Smooth muscle cell (in vitro differentiated cells): ENCODE data around the gene NPIPB8. TPM values are rescaled to one million over a fixed set of nuclear protein-coding genes. Genes with fewer than 3 reads are reported as not detected.
"Not testable (repeated sequence)": the region's sequence is repeated elsewhere in the genome, so short reads cannot be mapped to it uniquely, and the experiment has no call there.

ENCODE experiments used
- DNase-seq: peaks from one replicate; lab custom pipeline; 2025; ENCODE audit not compliant: unreplicated experiment; lab: John Stamatoyannopoulos, UW
- H2AFZ ChIP-seq: fragments of 200-600 bp; sonication (generic); 2 replicates; pipeline ENCODE4 v1.6.0; 2016; ENCODE audit warnings: antibody characterized with exemption, low read depth, mild to moderate bottlenecking
- H3F3A ChIP-seq: fragments of 200-600 bp; sonication (generic); 2 replicates; pipeline ENCODE4 v1.6.0; 2017; ENCODE audit warnings: antibody characterized with exemption, low read depth
- H3K27ac ChIP-seq: fragments of 200-600 bp; sonication (generic); 2 replicates; pipeline ENCODE4 v1.5.1; 2016; ENCODE audit warnings: low read depth, mild to moderate bottlenecking
- H3K27me3 ChIP-seq: fragments of 200-600 bp; sonication (generic); 2 replicates; pipeline ENCODE4 v1.6.1; 2016; ENCODE audit warnings: low read depth, mild to moderate bottlenecking
- H3K36me3 ChIP-seq: fragments of 200-600 bp; sonication (generic); 2 replicates; pipeline ENCODE4 v1.5.1; 2016; ENCODE audit warnings: low read depth
- H3K4me1 ChIP-seq: fragments of 200-600 bp; sonication (generic); 2 replicates; pipeline ENCODE4 v1.5.1; 2016; ENCODE audit warnings: low read depth
- H3K4me2 ChIP-seq: fragments of 200-600 bp; sonication (generic); 2 replicates; pipeline ENCODE4 v1.6.0; 2016; ENCODE audit warnings: mild to moderate bottlenecking
- H3K4me3 ChIP-seq: fragments of 200-600 bp; sonication (generic); 2 replicates; pipeline ENCODE4 v1.5.1; 2016; ENCODE audit warnings: mild to moderate bottlenecking
- H3K79me2 ChIP-seq: fragments of 200-600 bp; sonication (generic); 2 replicates; pipeline ENCODE4 v1.6.0; 2016; ENCODE audit warnings: low read depth, mild to moderate bottlenecking
- H3K9ac ChIP-seq: fragments of 200-600 bp; sonication (generic); 2 replicates; pipeline ENCODE4 v1.6.0; 2016; ENCODE audit warnings: low read depth
- H3K9me3 ChIP-seq: fragments of 200-600 bp; sonication (generic); replicated peaks from 2 replicates; pipeline ENCODE4 v1.5.1; 2016; ENCODE audit warnings: low read depth
- H4K20me1 ChIP-seq: fragments of 200-600 bp; sonication (generic); 2 replicates; pipeline ENCODE4 v1.6.0; 2016; ENCODE audit warnings: low read depth
- WGBS: methylation state at CpG from one replicate; pipeline ENCODE4 v1.1.7; 2016; ENCODE audit warnings: low lambda C conversion rate; 5-methylcytosine and 5-hydroxymethylcytosine counted together
- polyA plus RNA-seq: library from polyadenylated mRNA; unstranded; fragments of >200 nt; fragmentation: Nextera tagmentation; extraction: Ambion mirVana; gene quantifications from 2 replicates; pipeline ENCODE4 v1.2.1, GENCODE V29; 2016
- total RNA-seq: library from RNA; depleted of rRNA; stranded (reverse); fragments of >200 nt; gene quantifications from 2 replicates; pipeline ENCODE4 v1.2.3, GENCODE V29; 2014
- TF ChIP-seq, protein P1 (sequence below): fragments of 200-600 bp; sonication (generic); IDR thresholded peaks from 2 replicates; pipeline ENCODE4 v1.5.1; 2017; ENCODE audit warnings: borderline replicate concordance, mild to moderate bottlenecking, antibody characterized with exemption; ENCODE audit not compliant: insufficient read depth, poor library complexity, severe bottlenecking

The NPIPB8 gene
- total and polyA plus RNA-seq, 2 experiments from 2014 or later = 0.58 TPM; not detected in 1

GRCh38 chr16:28596115-28596630 is 41.7 kb upstream of the NPIPB8 start:
- H3K4me1 ChIP-seq = no peaks in the 10 kb centered on the region
- no peak overlapping the region for H2AFZ ChIP-seq
- H3K9me3 ChIP-seq = no peaks in the 10 kb centered on the region
- no peak overlapping the region for H3K27ac ChIP-seq
- no peaks in the 10 kb centered on the region for H3F3A ChIP-seq
- no peaks in the 10 kb centered on the region for H3K79me2 ChIP-seq
- no peak for DNase-seq
- peaks cover under 1% of the 10 kb centered on the region for H3K27me3 ChIP-seq
- TF ChIP-seq, protein P1, sequence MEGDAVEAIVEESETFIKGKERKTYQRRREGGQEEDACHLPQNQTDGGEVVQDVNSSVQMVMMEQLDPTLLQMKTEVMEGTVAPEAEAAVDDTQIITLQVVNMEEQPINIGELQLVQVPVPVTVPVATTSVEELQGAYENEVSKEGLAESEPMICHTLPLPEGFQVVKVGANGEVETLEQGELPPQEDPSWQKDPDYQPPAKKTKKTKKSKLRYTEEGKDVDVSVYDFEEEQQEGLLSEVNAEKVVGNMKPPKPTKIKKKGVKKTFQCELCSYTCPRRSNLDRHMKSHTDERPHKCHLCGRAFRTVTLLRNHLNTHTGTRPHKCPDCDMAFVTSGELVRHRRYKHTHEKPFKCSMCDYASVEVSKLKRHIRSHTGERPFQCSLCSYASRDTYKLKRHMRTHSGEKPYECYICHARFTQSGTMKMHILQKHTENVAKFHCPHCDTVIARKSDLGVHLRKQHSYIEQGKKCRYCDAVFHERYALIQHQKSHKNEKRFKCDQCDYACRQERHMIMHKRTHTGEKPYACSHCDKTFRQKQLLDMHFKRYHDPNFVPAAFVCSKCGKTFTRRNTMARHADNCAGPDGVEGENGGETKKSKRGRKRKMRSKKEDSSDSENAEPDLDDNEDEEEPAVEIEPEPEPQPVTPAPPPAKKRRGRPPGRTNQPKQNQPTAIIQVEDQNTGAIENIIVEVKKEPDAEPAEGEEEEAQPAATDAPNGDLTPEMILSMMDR = no peak
- H3K4me2 ChIP-seq = no peak overlapping the region
- H3K4me3 ChIP-seq = no peak overlapping the region
- no peaks in the 10 kb centered on the region for H3K36me3 ChIP-seq
- WGBS = 88% methylated on average over 8 of the region's 8 CpGs
- H3K9ac ChIP-seq = no peak overlapping the region
- H4K20me1 ChIP-seq = no peaks in the 10 kb centered on the region

DNA sequence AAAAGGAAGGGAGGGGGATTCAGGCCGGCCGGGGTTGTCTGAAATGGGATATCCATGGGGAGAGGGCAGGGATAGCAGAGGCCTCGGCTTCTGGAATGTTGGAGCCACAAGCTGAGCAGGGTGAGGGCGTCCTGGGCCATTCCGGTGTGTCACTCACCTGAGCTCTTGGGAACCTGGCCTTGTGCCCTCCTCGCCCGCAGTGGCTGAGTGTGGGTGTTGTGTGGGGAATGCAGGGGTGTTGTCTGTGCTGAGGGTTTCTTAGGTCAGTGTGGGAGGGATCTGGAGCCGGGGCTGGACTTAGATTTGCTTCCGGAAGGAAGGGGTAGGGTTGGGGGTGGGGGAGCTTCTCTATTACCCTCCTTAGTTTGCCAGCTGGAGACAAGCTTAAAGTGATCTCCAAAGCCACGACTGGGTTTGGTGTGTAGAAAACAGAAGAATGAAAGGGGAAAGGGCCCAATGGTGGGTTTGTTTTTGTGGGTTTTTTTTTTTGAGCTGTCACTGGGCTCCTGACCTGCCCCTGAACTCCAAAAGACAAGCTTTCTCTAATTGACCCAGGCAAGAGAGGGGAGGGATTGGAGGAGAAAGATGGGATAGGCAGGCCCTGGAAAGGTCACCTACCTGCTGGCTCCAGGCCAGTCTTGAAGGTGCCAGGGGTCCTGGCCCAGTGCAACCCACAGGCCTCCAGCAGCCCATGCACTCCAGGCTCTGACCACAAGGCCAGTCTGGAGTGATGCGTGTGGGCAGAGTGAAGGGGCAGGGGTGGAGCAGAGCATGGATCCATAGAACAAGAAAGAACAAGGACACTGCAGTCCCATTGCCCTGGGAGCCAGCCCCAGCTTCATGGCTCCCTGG is 40.8 kb upstream of the NPIPB8 start, which contains the start of gene SULT1A2:
Gene SULT1A2 (minus strand): TSS at position 211 of the 852 bp plus-strand sequence. CDS start 1,120 bp downstream, outside the sequence.
- Histone ChIP-seq H3K36me3 (no peaks in the 10 kb centered on the region), H3K4me2 (no peak within 1 kb of the TSS), H3K4me1 (no peaks in the 10 kb centered on the region), H3K9ac (no peak within 1 kb of the TSS), H3K27me3 (peaks cover 6% of the 10 kb centered on the region), H3K9me3 (no peaks in the 10 kb centered on the region), H3K4me3 (no peak within 1 kb of the TSS), H2AFZ (no peak within 1 kb of the TSS), H4K20me1 (no peaks in the 10 kb centered on the region), H3F3A (no peaks in the 10 kb centered on the region), H3K79me2 (no peaks in the 10 kb centered on the region), H3K27ac (no peak within 1 kb of the TSS)
- 43% methylated on average over 11 of the region's 11 CpGs for WGBS
- no peak for DNase-seq
- TF ChIP-seq, protein P1 = no peak

- Histone ChIP-seq H3K27me3 (peaks cover 6% of the 10 kb centered on the region), H3K4me3 (no peak overlapping the region), H2AFZ (no peak overlapping the region), H3K4me1 (no peaks in the 10 kb centered on the region), H3K36me3 (no peaks in the 10 kb centered on the region), H4K20me1 (no peaks in the 10 kb centered on the region), H3K9me3 (no peaks in the 10 kb centered on the region), H3K79me2 (no peaks in the 10 kb centered on the region), H3K27ac (no peak overlapping the region), H3K4me2 (no peak overlapping the region), H3K9ac (no peak overlapping the region), H3F3A (no peaks in the 10 kb centered on the region)
- TF ChIP-seq, protein P1 = no peak
- 71% methylated on average over 9 of the region's 9 CpGs for WGBS
- no peak for DNase-seq
Observed at GRCh38 chr16:28597692-28598261, 40.1 kb upstream of the NPIPB8 start.

DNA sequence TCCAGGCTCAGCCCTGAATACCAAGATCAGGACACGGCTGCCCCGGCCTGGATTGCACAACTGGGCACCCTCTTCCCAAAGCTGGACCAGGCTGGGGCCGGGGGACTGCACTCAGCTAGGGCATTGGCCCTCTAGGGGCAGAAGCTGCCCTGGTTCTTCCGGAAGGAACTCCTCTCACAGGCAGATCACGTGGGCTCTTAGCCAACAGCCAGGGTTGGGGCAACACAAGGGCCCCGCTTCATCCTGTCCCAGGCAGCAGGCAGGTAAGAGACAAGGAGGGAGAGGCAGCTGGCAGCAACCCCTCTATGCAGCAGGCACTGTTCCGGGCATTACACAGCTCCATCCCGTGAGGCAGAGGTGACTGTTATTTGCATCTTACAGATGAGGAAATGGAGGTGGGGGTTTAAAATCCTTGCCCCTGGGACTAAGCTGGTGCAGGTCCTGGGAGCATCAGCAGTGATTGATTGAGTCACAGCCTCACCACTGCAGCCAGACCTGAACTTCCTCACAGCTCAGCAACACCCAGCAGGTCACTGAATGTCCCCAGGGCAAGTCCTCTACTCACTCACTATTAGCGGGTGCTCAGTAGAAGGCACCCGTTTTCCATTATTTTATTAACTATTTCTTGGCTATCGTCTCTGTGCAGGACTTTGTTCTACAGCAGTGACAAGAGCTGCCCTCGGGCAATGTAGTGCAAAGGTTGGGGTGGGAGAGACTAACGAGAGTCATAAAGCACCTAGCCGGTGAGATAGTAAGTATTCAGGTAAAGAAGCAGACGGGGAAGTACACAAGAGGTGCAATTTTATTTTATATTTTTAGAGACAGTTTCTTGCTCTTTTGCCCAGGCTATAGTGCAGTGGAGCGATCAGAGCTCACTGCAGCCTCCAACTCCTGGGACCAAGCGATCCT is 38.2 kb upstream of the NPIPB8 start:
- H3K4me1 ChIP-seq, H3K79me2 ChIP-seq, H2AFZ ChIP-seq, H3K9me3 ChIP-seq, H3K27ac ChIP-seq, H3K36me3 ChIP-seq, H4K20me1 ChIP-seq, H3K9ac ChIP-seq, H3F3A ChIP-seq, H3K27me3 ChIP-seq, DNase-seq, H3K4me3 ChIP-seq, H3K4me2 ChIP-seq: not testable (repeated sequence)
- no CpG with 5 or more reads among the region's 17 CpGs for WGBS

- H3K79me2 ChIP-seq, H2AFZ ChIP-seq, H3K9ac ChIP-seq, H3F3A ChIP-seq, H3K4me2 ChIP-seq, H3K4me1 ChIP-seq, H3K27me3 ChIP-seq, H3K36me3 ChIP-seq, DNase-seq, H3K27ac ChIP-seq, H3K4me3 ChIP-seq, H4K20me1 ChIP-seq, H3K9me3 ChIP-seq: not testable (repeated sequence)
- WGBS = no CpG with 5 or more reads among the region's 20 CpGs
Observed at GRCh38 chr16:28600965-28601364, 36.9 kb upstream of the NPIPB8 start.
